ENCODE measurements around the gene IL17RA.

DNA sequence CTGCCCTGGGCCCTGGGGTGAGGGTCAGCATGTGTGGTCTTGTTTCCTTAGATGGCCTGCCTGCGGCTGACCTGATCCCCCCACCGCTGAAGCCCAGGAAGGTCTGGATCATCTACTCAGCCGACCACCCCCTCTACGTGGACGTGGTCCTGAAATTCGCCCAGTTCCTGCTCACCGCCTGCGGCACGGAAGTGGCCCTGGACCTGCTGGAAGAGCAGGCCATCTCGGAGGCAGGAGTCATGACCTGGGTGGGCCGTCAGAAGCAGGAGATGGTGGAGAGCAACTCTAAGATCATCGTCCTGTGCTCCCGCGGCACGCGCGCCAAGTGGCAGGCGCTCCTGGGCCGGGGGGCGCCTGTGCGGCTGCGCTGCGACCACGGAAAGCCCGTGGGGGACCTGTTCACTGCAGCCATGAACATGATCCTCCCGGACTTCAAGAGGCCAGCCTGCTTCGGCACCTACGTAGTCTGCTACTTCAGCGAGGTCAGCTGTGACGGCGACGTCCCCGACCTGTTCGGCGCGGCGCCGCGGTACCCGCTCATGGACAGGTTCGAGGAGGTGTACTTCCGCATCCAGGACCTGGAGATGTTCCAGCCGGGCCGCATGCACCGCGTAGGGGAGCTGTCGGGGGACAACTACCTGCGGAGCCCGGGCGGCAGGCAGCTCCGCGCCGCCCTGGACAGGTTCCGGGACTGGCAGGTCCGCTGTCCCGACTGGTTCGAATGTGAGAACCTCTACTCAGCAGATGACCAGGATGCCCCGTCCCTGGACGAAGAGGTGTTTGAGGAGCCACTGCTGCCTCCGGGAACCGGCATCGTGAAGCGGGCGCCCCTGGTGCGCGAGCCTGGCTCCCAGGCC, 23.7 kb downstream of the IL17RA start:
- TF ChIP-seq, protein P1, sequence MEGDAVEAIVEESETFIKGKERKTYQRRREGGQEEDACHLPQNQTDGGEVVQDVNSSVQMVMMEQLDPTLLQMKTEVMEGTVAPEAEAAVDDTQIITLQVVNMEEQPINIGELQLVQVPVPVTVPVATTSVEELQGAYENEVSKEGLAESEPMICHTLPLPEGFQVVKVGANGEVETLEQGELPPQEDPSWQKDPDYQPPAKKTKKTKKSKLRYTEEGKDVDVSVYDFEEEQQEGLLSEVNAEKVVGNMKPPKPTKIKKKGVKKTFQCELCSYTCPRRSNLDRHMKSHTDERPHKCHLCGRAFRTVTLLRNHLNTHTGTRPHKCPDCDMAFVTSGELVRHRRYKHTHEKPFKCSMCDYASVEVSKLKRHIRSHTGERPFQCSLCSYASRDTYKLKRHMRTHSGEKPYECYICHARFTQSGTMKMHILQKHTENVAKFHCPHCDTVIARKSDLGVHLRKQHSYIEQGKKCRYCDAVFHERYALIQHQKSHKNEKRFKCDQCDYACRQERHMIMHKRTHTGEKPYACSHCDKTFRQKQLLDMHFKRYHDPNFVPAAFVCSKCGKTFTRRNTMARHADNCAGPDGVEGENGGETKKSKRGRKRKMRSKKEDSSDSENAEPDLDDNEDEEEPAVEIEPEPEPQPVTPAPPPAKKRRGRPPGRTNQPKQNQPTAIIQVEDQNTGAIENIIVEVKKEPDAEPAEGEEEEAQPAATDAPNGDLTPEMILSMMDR (IDR thresholded peaks at IDR 0.05): no peak
- TF ChIP-seq POLR2AphosphoS5 (IDR thresholded peaks at IDR 0.05): no peak

All from upper lobe of left lung (tissue), 4 donors.